NCI-H1105 (cell line): ENCODE data around the gene ZNF865.

Source experiments
- DNase-seq: peaks from one replicate; lab custom pipeline; 2025; lab: John Stamatoyannopoulos, UW

Gene ZNF865

DNA sequence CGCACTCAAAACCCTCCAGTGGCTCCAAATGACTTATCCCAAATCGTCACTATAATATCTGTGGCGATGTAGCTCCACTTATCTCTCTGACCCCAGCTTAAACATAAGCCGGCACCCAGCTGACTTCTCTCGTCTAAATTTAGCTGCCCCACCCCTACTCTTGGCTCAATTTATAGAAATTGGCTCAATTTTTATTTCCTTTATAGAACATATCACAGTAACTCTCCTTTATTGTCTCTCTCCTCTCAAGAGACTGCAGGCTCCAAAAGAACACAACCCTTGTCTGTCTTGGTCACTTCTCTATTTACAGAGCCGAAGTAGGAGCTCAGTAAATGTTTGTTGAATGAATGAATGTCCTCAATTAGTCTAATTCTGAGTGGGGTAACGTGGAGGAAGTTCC is 18.1 kb downstream of the ZNF865 start:
- no peak for DNase-seq

DNA sequence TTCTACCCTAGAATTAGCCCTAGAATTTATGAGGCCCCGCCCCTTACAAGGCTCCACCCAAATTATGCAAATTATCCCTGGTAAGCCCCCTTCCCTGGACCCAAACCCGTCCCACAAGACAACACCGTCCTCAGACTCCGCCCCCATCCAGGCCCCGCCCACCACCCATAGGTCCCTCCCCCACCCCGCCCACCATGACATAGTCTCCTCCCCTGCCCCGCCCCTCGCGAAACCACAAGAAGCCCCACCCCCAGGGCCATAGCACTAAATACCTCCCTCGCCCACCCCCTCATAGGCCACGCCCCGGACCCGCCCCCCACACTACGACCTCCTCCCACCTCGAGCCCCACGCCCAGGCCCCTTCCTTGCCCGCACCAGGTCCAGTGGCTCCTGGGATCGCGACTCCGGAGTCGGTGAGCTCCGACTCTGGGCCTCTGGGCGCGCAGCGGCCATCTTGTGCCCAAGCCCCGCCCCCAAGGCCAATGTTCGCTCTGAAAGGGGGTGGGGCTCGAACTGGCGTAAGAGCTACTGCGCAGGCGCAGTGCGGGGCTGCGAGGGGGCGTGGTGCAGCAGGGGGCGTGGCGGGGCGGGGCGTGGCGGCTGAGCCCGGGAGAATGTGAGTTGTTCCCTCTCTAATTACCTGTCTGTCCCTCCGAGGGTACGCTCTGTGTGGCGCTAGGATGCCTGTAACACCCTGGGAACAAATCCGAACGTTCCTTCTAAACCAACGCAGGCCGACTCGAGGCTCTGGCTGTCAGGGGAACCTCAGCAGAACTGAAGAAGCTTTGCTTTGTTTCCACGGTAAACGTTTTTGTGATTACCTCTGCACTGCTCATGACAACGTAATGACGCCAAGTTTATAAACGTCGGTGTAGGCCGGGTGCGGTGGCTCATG is 18.9 kb downstream of the ZNF865 start, which contains the start of gene ZNF784:
TSS of gene ZNF784 (minus strand) at position 458 of the 895 bp plus-strand sequence. CDS start at position 453, 5 bp downstream.
- peak; percentile 97 for DNase-seq

DNA sequence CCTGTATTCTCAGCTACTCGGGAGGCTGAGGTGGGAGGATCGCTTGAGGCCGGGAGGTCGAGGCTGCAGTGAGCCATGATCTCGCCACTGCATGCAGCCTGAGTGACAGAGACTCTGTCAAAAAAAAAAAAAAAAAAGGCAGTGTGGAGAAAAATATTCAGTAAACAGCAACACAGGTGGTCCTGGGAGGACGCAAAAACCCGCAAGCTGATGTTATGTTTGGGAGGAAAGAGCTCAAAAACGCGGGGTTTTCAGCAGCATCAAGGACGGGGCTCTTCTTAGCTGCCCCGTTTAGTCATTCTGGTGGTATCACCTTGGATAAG is 19.5 kb downstream of the ZNF865 start:
- DNase-seq: no peak

DNA sequence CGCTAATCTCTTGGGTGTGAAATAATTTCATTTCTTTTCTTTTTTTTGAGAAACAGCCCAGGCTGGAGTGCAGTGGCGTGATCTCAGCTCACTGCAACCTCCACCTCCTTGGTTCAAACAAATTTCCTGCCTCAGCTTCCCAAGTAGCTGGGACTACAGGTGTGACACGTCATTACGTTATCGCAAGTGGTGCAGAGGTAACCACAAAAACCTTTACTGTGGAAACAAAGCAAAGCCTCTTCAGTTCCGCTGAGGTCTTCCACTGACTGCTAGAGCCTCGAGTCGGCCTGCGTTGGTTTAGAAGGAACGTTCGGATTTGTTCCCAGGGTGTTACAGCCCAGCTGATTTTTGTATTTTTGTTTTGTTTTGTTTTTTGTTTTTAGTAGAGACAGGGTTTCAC is 20.9 kb downstream of the ZNF865 start:
- no peak for DNase-seq

DNA sequence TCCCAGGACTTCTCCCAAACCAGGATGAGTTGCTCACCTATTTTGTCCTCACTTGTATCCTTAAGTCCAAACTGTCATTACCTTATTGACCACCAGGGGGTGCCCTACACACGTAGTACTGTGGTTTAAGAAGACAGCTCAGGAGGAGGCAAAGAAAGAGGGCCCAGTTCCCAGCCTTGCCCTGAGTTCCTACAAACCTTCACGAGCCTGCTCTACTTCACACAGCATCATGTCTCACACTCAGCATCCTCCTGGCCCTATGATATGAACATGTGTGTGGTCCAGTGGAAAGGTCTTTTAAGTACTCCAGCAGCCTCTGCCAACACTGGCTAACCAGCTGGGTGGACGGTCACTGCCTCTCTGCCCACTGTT is 27.0 kb downstream of the ZNF865 start:
- peak; percentile 90 for DNase-seq

DNA sequence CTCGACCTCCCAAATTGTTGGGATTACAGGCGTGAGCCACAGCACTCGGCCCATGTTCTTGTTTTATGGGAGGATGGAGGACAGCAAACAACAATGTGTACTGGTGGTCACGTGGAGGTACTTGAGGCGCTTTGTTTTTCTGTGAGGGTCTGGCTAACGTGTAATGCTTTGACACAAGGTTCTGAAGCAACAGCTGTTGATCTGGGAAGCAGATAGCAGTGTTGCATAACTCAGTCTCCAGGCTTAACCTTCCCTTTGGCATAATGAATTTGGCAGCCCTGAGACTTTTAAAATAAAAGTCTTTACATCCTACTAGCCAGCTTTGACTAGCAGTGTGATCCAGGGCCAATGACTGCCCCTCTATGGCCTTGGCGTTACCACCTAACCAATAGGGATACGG is 28.4 kb downstream of the ZNF865 start:
- DNase-seq: no peak

DNA sequence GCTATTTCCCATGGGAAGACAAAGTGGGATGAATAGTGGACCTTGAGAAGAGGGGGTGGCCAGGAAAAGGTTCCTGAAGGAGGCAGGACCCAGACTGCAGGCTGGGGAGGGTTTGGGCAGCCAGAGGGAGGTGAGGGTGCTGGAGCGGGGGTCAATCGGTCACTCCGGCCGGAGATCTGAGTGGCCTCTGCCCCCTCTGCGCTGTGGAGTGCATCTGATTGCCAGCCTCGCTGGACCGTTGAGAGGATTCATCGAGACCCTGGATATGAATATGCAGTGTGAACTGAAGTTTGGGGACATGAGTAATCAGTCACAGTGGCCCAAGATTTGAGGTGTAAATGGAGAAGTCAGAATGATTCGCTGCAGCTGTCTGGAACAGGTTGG is 29.9 kb downstream of the ZNF865 start:
- no peak for DNase-seq

DNA sequence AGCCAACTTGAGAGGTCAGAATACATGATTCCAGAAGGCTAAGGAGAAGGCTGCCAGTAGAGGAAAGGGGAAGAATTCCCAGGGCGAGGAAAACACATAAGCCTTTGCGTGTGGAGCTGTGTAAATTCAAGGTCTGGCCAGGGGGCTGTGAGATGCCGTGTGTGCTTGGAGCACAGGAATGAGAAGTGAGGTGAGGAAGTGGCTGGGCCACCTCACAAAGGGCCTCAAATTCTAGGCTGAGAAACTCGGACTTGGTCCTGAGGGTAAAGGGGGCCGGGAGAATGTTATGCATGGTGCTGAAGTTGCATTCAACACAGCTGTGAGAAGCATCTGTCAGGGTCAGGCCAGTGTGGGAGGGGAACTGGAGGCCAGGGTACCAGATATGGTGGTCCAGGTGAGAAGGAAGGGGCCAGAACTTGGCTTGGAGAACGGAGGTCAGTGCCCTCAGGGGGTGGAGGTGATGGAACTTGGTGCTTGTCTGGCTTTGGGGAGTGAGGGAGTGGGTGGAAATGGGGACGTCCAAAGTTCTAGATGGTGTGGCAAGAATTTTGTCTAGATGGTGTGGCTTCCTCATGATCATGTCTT is 30.5 kb downstream of the ZNF865 start:
- DNase-seq: no peak

DNA sequence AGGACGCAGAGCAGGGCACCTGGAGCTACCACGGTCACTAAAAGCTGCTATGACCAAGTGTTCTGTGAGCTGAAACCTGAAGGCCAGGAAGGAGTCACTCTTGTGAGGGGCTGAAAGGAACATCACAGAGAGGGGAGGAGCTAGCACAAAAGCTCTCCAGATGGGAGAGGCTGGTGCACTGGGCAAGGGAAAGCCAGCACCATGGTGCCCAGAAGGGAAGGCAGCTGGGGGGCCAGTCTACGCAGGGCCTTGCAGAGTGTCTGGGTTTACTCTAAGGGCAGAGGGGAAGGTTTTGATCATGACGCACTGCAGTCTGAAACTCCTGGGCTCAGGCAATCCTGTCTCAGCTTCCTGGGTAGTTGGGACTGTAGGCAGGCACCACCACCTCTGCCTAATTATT is 31.3 kb downstream of the ZNF865 start:
- DNase-seq: no peak

DNA sequence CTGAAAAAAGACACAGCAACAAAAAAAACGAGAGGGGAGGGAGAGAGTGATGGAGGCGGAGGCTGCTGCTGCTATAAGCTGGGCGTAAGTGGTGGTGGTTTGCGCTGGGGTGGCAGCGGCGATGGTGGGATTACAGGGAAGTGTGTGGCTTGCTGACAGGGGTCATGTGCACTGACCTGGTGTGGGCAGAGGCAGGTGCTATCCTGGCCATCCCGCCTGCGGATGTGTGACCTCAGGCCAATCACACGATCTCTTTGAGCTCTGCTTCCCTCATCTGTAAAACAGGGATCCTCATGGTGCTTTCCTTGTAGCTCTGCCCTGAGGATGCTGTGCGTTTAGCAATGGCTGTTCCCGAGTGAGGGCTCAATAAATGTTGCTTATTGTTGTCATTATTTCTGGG is 32.1 kb downstream of the ZNF865 start:
- DNase-seq: no peak

DNA sequence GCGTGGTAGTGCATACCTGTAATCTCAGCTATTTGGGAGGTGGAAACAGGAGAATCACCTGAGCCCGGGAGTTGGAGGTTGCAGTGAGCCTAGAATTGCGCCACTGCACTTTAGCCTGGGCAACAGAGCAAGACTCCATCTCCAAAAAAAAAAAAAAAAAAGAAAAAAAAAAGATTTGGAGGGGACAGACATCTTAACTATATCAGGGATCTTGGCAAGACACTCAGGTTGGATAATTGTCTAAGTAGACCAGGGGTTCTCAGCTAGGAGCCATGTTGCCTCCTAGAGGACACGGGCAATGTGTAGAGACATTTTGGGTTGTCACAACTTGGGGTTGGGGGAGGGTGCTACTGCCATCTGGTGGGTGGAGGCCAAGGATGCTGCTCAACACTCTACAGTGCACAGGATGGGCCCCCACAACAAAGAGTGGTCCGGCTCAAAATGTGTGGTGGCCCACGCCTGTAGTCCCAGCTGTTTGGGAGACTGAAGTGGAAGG is 33.5 kb downstream of the ZNF865 start:
- DNase-seq: no peak

DNA sequence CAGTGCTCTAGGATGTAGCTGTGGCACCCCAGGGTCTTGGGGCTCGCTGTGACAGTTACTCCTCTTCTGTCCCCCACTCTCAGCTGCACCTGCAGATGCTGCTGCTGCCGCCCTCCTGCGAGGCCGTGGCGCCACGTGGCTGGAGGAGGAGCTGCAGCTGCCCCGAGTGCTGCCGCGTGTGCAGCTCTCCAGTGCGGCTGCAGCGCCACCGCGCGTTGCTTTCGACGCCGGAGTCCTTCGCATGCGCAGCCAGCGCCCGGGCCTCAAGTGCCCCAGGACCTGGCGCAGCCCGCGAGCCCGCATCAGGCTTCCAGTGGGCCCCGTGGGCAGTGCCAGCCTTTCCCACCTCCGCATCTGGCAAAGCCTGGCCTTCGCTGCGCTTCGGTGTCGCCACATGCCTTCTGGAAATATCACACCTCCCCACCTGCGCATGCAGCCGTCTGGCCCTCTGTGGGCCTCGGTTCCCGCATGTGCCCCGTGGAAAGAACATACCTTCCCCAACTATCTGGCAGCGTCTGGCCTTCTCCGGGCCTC is 34.7 kb downstream of the ZNF865 start:
- DNase-seq: peak; percentile 48

DNA sequence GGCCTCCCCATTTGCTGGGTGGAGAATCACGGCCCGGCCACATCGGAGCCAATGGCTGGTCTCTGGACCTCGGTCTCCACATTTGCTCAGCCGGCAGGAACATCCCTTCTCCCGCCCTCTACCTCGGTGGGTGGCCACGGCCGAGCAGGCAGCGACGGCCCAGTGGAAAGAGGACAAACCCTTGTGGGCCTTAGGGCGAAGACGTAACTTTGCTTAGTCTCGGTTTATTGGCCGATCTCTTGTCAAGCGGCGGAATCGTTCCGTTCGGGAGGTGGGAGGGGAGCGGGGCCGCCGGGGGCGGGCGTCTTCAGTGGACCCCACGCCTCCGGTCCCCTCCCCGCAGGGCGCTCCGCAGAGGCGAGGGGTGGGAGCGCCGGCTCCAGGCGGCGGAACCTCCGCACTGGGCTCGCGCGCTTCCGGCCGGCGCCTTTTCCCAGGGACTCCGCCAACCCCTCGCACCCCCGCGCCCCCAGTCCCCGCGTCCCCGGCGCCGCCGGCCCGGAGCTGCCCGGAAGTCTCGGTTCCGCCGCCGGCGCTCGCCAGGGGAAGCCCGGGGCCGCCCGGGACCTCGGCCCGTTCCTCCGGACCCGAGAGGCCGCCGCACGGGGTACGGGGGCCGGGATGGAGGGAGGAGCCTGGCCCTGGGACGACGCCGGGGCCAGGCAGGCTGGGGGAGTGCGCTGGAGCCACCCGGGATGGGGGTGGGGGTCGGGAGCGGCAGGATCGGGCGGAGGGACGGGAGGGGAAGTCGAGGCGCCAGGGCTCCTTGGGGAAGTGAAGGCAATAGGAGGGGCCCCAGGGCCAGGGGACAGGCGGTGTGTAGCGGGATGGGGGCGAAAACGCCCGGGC is 35.4 kb downstream of the ZNF865 start, which contains the start of gene ZNF580:
TSS of gene ZNF580 (plus strand) at position 426 of the 849 bp plus-strand sequence. CDS start 1,507 bp downstream, outside the sequence.
- peak; percentile 77 for DNase-seq

DNA sequence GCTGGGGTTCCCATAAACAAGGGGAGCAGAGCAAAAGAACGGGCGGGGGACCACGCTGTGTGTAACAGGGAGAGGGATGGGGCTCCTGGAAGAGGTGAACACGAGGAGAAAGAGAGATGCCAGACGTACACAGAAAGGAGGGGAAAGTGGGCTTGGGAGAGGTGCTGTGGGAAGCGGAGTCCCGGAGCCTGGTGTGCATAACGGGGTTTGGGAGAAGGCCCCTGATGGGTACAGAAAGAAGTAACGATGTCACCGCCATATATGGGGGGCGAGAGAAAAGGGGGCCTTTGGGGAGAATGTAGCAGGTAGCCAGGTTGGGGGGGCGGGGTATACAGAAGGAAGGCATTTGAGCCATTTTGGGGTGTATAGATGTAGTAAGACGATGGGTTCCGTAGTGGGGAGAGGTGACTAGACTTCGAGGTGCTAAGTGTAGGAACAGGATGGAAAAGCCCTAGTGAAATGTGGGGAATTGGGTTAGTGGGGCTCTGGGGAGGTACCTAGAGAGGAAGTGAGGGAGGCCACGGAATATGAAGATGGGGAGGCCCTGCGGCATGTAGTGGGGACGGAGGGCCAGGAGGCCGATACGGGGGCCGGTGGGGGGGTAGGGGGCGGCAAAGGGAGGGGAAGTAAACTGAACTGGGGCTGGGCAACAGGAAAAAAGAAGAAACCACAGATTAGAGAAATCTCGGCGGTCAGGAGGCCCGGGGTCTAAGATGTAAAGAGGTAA is 36.1 kb downstream of the ZNF865 start:
- no peak for DNase-seq

DNA sequence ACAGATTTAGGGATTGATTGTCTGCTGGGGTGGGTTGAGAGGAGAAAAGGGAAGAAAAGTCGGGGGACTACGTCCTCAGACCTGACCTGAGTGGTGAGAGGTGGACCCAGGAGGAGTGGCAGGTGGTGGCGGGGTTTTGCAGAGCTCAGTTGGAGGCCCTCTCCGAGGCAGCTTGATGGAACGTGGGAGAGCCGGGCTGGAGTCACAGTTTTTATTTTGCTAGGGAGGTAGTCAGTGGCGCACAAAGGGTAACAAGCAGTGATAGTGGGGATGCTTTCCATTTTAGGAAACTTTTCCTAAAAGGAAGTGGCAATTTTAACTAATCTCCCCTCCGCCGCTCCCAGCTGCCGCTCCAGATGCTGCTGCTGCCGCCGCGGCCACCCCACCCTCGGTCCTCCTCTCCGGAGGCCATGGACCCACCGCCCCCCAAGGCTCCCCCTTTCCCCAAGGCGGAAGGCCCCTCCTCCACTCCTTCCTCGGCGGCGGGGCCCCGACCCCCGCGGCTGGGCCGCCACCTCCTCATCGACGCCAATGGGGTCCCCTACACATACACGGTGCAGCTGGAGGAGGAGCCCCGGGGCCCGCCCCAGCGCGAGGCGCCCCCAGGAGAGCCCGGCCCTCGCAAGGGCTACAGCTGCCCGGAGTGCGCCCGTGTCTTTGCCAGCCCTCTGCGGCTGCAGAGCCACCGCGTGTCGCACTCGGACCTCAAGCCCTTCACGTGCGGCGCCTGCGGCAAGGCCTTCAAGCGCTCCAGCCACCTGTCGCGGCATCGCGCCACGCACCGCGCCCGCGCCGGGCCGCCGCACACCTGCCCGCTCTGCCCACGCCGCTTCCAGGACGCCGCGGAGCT is 36.9 kb downstream of the ZNF865 start:
- DNase-seq: no peak

DNA sequence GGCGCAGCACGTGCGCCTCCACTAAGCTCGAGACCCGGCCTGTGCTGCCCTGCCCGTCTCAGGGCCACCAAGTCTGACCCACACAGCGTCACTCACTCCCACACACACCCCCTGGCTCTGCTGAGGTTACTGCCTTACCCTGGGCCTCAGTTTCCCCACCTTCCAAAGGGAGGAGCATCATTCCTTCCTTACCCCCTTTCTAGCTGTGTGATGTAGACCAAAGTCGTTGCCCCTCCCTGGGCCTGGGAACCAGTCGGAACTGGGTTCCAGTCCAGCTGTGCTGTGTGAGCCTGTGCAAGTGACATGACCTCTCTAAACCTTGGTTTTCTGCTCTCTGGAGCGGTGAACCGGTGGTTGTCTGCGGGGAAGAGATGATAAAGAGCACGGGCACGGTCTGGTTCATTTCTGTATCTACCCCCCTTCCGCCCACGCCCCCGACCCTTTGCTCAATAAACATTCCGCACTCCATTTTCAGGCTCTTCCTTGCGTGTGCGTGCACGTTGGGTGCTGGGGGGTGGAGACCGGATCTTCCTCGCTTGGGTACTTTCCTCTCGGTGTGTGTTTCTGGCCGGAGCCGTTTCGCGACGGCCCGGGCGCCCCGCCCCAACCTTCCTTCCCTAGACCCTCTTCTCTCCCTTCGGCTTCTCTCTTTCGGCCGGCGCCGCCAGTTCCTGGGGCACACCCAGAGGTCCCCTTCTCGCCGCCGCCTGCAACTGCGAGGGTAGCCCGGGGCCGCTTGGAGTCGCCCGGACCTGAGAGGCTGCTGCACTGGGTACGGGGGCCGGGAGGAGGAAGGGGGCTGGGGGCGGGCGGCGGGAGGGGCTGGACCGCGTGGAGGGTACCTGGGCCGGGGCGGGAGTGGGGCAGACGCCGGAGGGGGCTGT is 37.8 kb downstream of the ZNF865 start, which contains the start of gene ZNF581:
TSS of gene ZNF581 (plus strand) at position 647 of the 884 bp plus-strand sequence. CDS start 923 bp downstream, outside the sequence.
- DNase-seq: peak; percentile 64

DNA sequence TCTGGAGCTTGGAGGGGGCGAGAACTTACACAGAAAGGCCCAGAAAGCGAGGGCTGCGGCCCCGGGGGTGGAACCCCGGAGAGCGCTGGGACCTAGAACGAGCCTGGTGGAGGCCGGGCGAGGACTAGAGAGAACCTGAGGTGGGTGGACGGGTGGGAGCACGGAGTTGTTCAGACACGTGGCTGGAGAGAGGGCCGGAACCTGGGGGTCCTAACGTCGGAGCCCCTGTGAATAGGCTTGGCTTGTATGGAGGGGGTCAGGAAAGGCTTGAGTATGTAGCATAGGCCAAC is 38.4 kb downstream of the ZNF865 start:
- no peak for DNase-seq

DNA sequence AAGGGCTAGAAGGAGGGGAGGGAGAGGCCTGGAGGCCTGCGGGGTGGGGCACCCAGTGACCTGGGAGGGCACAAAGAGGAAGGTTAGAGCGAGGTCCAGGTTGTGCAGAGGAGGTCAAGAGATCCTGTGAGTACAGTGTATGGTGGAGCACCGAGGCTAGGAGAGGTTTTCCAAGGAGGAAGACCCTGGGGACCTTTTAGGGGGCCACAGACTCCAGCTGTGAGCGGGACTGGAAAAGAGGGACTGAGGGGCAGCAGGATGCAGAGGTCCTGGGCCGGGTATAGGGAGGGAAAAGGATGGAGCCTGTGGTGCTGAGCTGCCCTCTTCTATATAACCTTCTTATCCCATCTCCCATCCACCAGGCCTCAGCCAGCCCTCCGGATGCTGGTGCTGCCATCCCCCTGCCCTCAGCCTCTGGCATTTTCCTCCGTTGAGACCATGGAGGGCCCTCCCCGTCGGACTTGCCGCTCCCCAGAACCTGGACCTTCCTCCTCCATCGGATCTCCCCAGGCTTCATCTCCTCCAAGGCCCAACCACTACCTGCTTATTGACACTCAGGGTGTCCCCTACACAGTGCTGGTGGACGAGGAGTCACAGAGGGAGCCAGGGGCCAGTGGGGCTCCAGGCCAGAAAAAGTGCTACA is 38.9 kb downstream of the ZNF865 start:
- no peak for DNase-seq
